Subcutaneous adipose tissue (tissue), 4 donors: Measurements from ENCODE around the gene GSTK1. TPM values are rescaled to one million over a fixed set of nuclear protein-coding genes. Genes with fewer than 3 reads are reported as not detected.

ENCODE experiments used
- CTCF ChIP-seq: fragments of 450-650 bp; IDR thresholded peaks from one replicate; pipeline ENCODE4 v1.5.1; 2016; ENCODE audit warnings: low read depth, mild to moderate bottlenecking, control low read depth, antibody characterized with exemption, moderate library complexity
- total RNA-seq, 4 donors: library from RNA; depleted of rRNA; stranded (reverse); fragments of >200 nt; gene quantifications; one replicate each; pipeline ENCODE4 v1.1.0, GENCODE V29; 2016

The GSTK1 gene
- 100 to 1,000 TPM; 179 to 264 (median 208) TPM for total RNA-seq

GRCh38 chr7:143263266-143264195 lies at the start of gene GSTK1:
Gene GSTK1, plus strand, starts transcription at chr7:143263441. Its CDS starts 73 bp downstream, at chr7:143263514.
- TF ChIP-seq CTCF = no peak

GRCh38 chr7:143214789-143215679 lies 48.2 kb upstream of the GSTK1 start:
- TF ChIP-seq CTCF = no peak

GRCh38 chr7:143216151-143216550 lies 47.1 kb upstream of the GSTK1 start:
- no peak for TF ChIP-seq CTCF

- no peak for TF ChIP-seq CTCF
Observed at GRCh38 chr7:143216686-143217085, 46.6 kb upstream of the GSTK1 start.

GRCh38 chr7:143217806-143218205 lies 45.4 kb upstream of the GSTK1 start:
- TF ChIP-seq CTCF = no peak

GRCh38 chr7:143221286-143221685 lies 42.0 kb upstream of the GSTK1 start:
- TF ChIP-seq CTCF = no peak

GRCh38 chr7:143221737-143222136 lies 41.5 kb upstream of the GSTK1 start, which contains the start of gene TAS2R40:
Gene TAS2R40, plus strand, starts transcription at chr7:143222037. Its CDS starts 42 bp downstream, at chr7:143222079.
- no peak for TF ChIP-seq CTCF
